Measurements from ENCODE around the gene ASCC1.

DNA sequence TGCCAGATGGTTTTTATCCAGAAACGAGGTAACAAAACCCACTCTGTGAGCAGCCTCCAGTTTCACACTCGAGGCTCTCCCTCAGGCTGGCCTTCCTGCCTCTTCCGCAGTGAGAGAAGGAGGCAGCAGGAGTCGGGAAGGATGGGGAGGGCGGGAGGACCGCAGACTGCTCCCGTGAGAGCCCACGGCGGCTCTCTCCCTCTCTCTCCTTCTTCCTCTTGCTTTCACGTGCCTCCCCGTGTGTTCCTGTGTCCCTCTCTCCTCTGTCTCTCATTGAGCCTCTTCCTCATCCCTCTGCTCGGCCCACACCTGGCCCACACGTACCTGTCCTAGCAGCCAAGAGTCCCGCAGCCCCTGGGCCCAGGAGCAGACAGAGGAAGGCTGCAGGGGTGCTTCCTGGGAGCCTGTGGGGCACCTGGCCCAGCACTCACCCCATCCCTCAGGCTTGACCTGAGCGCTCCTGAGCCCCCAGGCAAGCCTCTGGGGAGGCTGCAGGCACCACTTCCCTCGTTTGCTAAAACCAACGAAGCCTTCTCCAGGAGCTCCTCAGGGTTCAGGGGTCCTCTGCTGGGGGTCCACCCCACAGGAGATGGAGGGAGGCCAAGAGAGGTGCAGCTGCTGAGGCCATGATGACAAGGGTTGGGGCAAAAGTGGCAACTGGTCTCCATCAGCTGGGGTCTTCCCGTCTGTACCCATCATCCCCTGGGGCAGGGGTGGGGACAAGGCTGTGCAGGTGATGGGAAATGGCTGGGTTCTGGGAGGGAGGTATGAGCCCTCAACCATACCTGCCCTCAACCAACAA lies 141.3 kb downstream of the ASCC1 start:
- no peak for TF ChIP-seq EZH2 (IDR thresholded peaks at IDR 0.05; ENCODE audit: borderline replicate concordance, low read depth, low read length, severe bottlenecking)
- TF ChIP-seq, protein P1, sequence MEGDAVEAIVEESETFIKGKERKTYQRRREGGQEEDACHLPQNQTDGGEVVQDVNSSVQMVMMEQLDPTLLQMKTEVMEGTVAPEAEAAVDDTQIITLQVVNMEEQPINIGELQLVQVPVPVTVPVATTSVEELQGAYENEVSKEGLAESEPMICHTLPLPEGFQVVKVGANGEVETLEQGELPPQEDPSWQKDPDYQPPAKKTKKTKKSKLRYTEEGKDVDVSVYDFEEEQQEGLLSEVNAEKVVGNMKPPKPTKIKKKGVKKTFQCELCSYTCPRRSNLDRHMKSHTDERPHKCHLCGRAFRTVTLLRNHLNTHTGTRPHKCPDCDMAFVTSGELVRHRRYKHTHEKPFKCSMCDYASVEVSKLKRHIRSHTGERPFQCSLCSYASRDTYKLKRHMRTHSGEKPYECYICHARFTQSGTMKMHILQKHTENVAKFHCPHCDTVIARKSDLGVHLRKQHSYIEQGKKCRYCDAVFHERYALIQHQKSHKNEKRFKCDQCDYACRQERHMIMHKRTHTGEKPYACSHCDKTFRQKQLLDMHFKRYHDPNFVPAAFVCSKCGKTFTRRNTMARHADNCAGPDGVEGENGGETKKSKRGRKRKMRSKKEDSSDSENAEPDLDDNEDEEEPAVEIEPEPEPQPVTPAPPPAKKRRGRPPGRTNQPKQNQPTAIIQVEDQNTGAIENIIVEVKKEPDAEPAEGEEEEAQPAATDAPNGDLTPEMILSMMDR (IDR thresholded peaks at IDR 0.05; ENCODE audit: borderline replicate concordance, extremely low read depth, low read length, poor library complexity, severe bottlenecking), result no peak

Data from DND-41 (cell line).